ENCODE data around the gene LHX8.
"Not testable (repeated sequence)": the region's sequence is repeated elsewhere in the genome, so short reads cannot be mapped to it uniquely, and the experiment has no call there.

Gene LHX8

GRCh38 chr1:75170011-75170410 lies 35.8 kb downstream of the LHX8 start:
- Histone ChIP-seq H3K36me3 (ENCODE audit: control insufficient read depth in 1 of 2, insufficient read depth in 2 of 2, low read length in 2 of 2) (no peaks in the 10 kb centered on the region), H3K9ac (ENCODE audit: low read depth in 1 of 2, low read length in 2 of 2) (no peak overlapping the region), H3K9me3 (ENCODE audit: control insufficient read depth in 1 of 2, low read length in 2 of 2) (no peaks in the 10 kb centered on the region), H3K27ac (ENCODE audit: low read depth, low read length) (no peak overlapping the region), H3K4me1 (ENCODE audit: control insufficient read depth in 1 of 2, insufficient read depth in 2 of 2, low read length in 2 of 2) (no peaks in the 10 kb centered on the region), H3K4me3 (ENCODE audit: low read depth in 1 of 2, low read length in 2 of 2) (no peak overlapping the region), H3K27me3 (ENCODE audit: control insufficient read depth in 1 of 2, insufficient read depth in 2 of 2, low read length in 2 of 2) (no peaks in the 10 kb centered on the region)

- Histone ChIP-seq H3K27ac (ENCODE audit: low read depth, low read length) (no peak overlapping the region), H3K9ac (ENCODE audit: low read depth in 1 of 2, low read length in 2 of 2) (no peak overlapping the region), H3K27me3 (ENCODE audit: control insufficient read depth in 1 of 2, insufficient read depth in 2 of 2, low read length in 2 of 2) (no peaks in the 10 kb centered on the region), H3K36me3 (ENCODE audit: control insufficient read depth in 1 of 2, insufficient read depth in 2 of 2, low read length in 2 of 2) (no peaks in the 10 kb centered on the region), H3K9me3 (ENCODE audit: control insufficient read depth in 1 of 2, low read length in 2 of 2) (no peaks in the 10 kb centered on the region), H3K4me3 (ENCODE audit: low read depth in 1 of 2, low read length in 2 of 2) (no peak overlapping the region), H3K4me1 (ENCODE audit: control insufficient read depth in 1 of 2, insufficient read depth in 2 of 2, low read length in 2 of 2) (no peaks in the 10 kb centered on the region)
Observed at GRCh38 chr1:75170981-75171380, 36.8 kb downstream of the LHX8 start.

GRCh38 chr1:75171876-75172275 lies 37.7 kb downstream of the LHX8 start:
- no peaks in the 10 kb centered on the region for H3K4me1 ChIP-seq (ENCODE audit: control insufficient read depth in 1 of 2, insufficient read depth in 2 of 2, low read length in 2 of 2)
- no peaks in the 10 kb centered on the region for H3K9me3 ChIP-seq (ENCODE audit: control insufficient read depth in 1 of 2, low read length in 2 of 2)
- H3K9ac ChIP-seq (ENCODE audit: low read depth in 1 of 2, low read length in 2 of 2): no peak overlapping the region
- H3K27me3 ChIP-seq (ENCODE audit: control insufficient read depth in 1 of 2, insufficient read depth in 2 of 2, low read length in 2 of 2): no peaks in the 10 kb centered on the region
- no peak overlapping the region for H3K27ac ChIP-seq (ENCODE audit: low read depth, low read length)
- H3K4me3 ChIP-seq (ENCODE audit: low read depth in 1 of 2, low read length in 2 of 2): no peak overlapping the region
- H3K36me3 ChIP-seq (ENCODE audit: control insufficient read depth in 1 of 2, insufficient read depth in 2 of 2, low read length in 2 of 2): no peaks in the 10 kb centered on the region

- H3K27ac ChIP-seq (ENCODE audit: low read depth, low read length): no peak overlapping the region
- no peaks in the 10 kb centered on the region for H3K4me1 ChIP-seq (ENCODE audit: control insufficient read depth in 1 of 2, insufficient read depth in 2 of 2, low read length in 2 of 2)
- H3K27me3 ChIP-seq (ENCODE audit: control insufficient read depth in 1 of 2, insufficient read depth in 2 of 2, low read length in 2 of 2): no peaks in the 10 kb centered on the region
- H3K9me3 ChIP-seq (ENCODE audit: control insufficient read depth in 1 of 2, low read length in 2 of 2): no peaks in the 10 kb centered on the region
- H3K4me3 ChIP-seq (ENCODE audit: low read depth in 1 of 2, low read length in 2 of 2): no peak overlapping the region
- no peak overlapping the region for H3K9ac ChIP-seq (ENCODE audit: low read depth in 1 of 2, low read length in 2 of 2)
- H3K36me3 ChIP-seq (ENCODE audit: control insufficient read depth in 1 of 2, insufficient read depth in 2 of 2, low read length in 2 of 2): no peaks in the 10 kb centered on the region
Observed at GRCh38 chr1:75172556-75172955, 38.4 kb downstream of the LHX8 start.

GRCh38 chr1:75174031-75174760 lies 40.0 kb downstream of the LHX8 start:
- Histone ChIP-seq H3K9me3 (ENCODE audit: control insufficient read depth in 1 of 2, low read length in 2 of 2) (no peaks in the 10 kb centered on the region), H3K27ac (ENCODE audit: low read depth, low read length) (no peak overlapping the region), H3K4me1 (ENCODE audit: control insufficient read depth in 1 of 2, insufficient read depth in 2 of 2, low read length in 2 of 2) (no peaks in the 10 kb centered on the region), H3K27me3 (ENCODE audit: control insufficient read depth in 1 of 2, insufficient read depth in 2 of 2, low read length in 2 of 2) (no peaks in the 10 kb centered on the region), H3K9ac (ENCODE audit: low read depth in 1 of 2, low read length in 2 of 2) (no peak overlapping the region), H3K4me3 (ENCODE audit: low read depth in 1 of 2, low read length in 2 of 2) (no peak overlapping the region), H3K36me3 (ENCODE audit: control insufficient read depth in 1 of 2, insufficient read depth in 2 of 2, low read length in 2 of 2) (no peaks in the 10 kb centered on the region)

GRCh38 chr1:75181214-75181955 lies 47.2 kb downstream of the LHX8 start:
- H3K9me3 ChIP-seq (ENCODE audit: control insufficient read depth in 1 of 2, low read length in 2 of 2); H3K36me3 ChIP-seq (ENCODE audit: control insufficient read depth in 1 of 2, insufficient read depth in 2 of 2, low read length in 2 of 2); H3K27me3 ChIP-seq (ENCODE audit: control insufficient read depth in 1 of 2, insufficient read depth in 2 of 2, low read length in 2 of 2); H3K27ac ChIP-seq (ENCODE audit: low read depth, low read length); H3K4me3 ChIP-seq (ENCODE audit: low read depth in 1 of 2, low read length in 2 of 2); H3K4me1 ChIP-seq (ENCODE audit: control insufficient read depth in 1 of 2, insufficient read depth in 2 of 2, low read length in 2 of 2); H3K9ac ChIP-seq (ENCODE audit: low read depth in 1 of 2, low read length in 2 of 2): not testable (repeated sequence)

GRCh38 chr1:75188892-75189291 lies 54.7 kb downstream of the LHX8 start:
- no peaks in the 10 kb centered on the region for H3K4me1 ChIP-seq (ENCODE audit: control insufficient read depth in 1 of 2, insufficient read depth in 2 of 2, low read length in 2 of 2)
- H3K36me3 ChIP-seq (ENCODE audit: control insufficient read depth in 1 of 2, insufficient read depth in 2 of 2, low read length in 2 of 2): no peaks in the 10 kb centered on the region
- no peaks in the 10 kb centered on the region for H3K9me3 ChIP-seq (ENCODE audit: control insufficient read depth in 1 of 2, low read length in 2 of 2)
- no peak overlapping the region for H3K27ac ChIP-seq (ENCODE audit: low read depth, low read length)
- H3K9ac ChIP-seq (ENCODE audit: low read depth in 1 of 2, low read length in 2 of 2): no peak overlapping the region
- no peak overlapping the region for H3K4me3 ChIP-seq (ENCODE audit: low read depth in 1 of 2, low read length in 2 of 2)
- H3K27me3 ChIP-seq (ENCODE audit: control insufficient read depth in 1 of 2, insufficient read depth in 2 of 2, low read length in 2 of 2): no peaks in the 10 kb centered on the region

- Histone ChIP-seq H3K4me3 (ENCODE audit: low read depth in 1 of 2, low read length in 2 of 2) (no peak overlapping the region), H3K36me3 (ENCODE audit: control insufficient read depth in 1 of 2, insufficient read depth in 2 of 2, low read length in 2 of 2) (no peaks in the 10 kb centered on the region), H3K27ac (ENCODE audit: low read depth, low read length) (no peak overlapping the region), H3K9me3 (ENCODE audit: control insufficient read depth in 1 of 2, low read length in 2 of 2) (no peaks in the 10 kb centered on the region), H3K4me1 (ENCODE audit: control insufficient read depth in 1 of 2, insufficient read depth in 2 of 2, low read length in 2 of 2) (no peaks in the 10 kb centered on the region), H3K27me3 (ENCODE audit: control insufficient read depth in 1 of 2, insufficient read depth in 2 of 2, low read length in 2 of 2) (peaks cover 0 to 13% of the 10 kb centered on the region in 2 donors), H3K9ac (ENCODE audit: low read depth in 1 of 2, low read length in 2 of 2) (no peak overlapping the region)
Observed at GRCh38 chr1:75198163-75198562, 64.0 kb downstream of the LHX8 start.

- no peaks in the 10 kb centered on the region for H3K4me1 ChIP-seq (ENCODE audit: control insufficient read depth in 1 of 2, insufficient read depth in 2 of 2, low read length in 2 of 2)
- no peak overlapping the region for H3K27ac ChIP-seq (ENCODE audit: low read depth, low read length)
- H3K9ac ChIP-seq (ENCODE audit: low read depth in 1 of 2, low read length in 2 of 2): no peak overlapping the region
- no peak overlapping the region for H3K4me3 ChIP-seq (ENCODE audit: low read depth in 1 of 2, low read length in 2 of 2)
- peaks cover 0 to 13% of the 10 kb centered on the region in 2 donors for H3K27me3 ChIP-seq (ENCODE audit: control insufficient read depth in 1 of 2, insufficient read depth in 2 of 2, low read length in 2 of 2)
- no peaks in the 10 kb centered on the region for H3K9me3 ChIP-seq (ENCODE audit: control insufficient read depth in 1 of 2, low read length in 2 of 2)
- no peaks in the 10 kb centered on the region for H3K36me3 ChIP-seq (ENCODE audit: control insufficient read depth in 1 of 2, insufficient read depth in 2 of 2, low read length in 2 of 2)
Observed at GRCh38 chr1:75198761-75199160, 64.6 kb downstream of the LHX8 start.

GRCh38 chr1:75202751-75203150 lies 68.6 kb downstream of the LHX8 start:
- H3K9ac ChIP-seq (ENCODE audit: low read depth in 1 of 2, low read length in 2 of 2): no peak overlapping the region
- no peaks in the 10 kb centered on the region for H3K4me1 ChIP-seq (ENCODE audit: control insufficient read depth in 1 of 2, insufficient read depth in 2 of 2, low read length in 2 of 2)
- no peaks in the 10 kb centered on the region for H3K27me3 ChIP-seq (ENCODE audit: control insufficient read depth in 1 of 2, insufficient read depth in 2 of 2, low read length in 2 of 2)
- H3K36me3 ChIP-seq (ENCODE audit: control insufficient read depth in 1 of 2, insufficient read depth in 2 of 2, low read length in 2 of 2): no peaks in the 10 kb centered on the region
- H3K9me3 ChIP-seq (ENCODE audit: control insufficient read depth in 1 of 2, low read length in 2 of 2): no peaks in the 10 kb centered on the region
- no peak overlapping the region for H3K27ac ChIP-seq (ENCODE audit: low read depth, low read length)
- no peak overlapping the region for H3K4me3 ChIP-seq (ENCODE audit: low read depth in 1 of 2, low read length in 2 of 2)
